Germinal center (tissue), 1 donor: ENCODE measurements around the gene RASSF4.

Experiments used
- DNase-seq: peaks from one replicate; pipeline ENCODE4 v3.0.0; 2012; ENCODE audit warnings: mixed read lengths, low spot score

RASSF4 gene

DNA sequence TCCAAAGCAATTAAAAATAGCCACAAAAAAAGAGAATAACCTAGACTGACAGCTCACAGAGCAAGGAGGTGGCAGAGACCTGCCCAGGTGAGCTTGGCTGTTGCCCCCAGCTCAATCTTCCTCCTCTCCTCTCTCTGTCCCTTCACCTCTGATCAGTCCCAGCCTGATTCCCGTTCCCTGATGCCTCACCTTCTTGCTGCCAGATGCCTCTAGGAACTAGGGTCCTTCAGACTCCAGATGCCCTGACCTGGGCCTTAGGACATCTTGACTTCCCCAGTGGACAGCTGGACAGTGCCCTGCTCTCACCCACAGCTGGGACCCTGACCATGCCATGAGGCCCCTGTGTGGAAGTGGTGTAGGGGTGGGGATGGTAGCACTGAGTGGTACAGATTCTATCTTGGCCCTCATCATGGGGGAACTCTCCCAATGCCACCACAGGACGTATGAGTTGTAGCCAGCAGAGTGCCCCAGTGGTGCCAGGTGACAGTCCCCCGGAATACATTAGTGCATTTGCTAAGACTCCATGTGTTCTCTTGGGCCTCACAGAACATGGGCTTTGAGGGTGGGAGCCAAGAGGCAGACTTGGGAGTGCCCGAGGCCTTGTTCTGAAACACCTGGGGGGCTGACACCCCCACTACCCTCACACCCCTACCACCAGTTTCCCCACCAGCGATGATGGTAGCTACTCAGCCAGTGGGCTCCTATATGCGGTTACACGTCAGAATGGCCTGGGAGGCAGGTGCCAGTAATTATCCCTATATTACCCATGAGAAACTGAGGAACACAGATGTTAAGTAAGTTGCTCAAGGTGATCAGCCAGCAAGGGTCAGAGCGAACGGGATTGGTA, 17.0 kb downstream of the RASSF4 start:
- no peak for DNase-seq

DNA sequence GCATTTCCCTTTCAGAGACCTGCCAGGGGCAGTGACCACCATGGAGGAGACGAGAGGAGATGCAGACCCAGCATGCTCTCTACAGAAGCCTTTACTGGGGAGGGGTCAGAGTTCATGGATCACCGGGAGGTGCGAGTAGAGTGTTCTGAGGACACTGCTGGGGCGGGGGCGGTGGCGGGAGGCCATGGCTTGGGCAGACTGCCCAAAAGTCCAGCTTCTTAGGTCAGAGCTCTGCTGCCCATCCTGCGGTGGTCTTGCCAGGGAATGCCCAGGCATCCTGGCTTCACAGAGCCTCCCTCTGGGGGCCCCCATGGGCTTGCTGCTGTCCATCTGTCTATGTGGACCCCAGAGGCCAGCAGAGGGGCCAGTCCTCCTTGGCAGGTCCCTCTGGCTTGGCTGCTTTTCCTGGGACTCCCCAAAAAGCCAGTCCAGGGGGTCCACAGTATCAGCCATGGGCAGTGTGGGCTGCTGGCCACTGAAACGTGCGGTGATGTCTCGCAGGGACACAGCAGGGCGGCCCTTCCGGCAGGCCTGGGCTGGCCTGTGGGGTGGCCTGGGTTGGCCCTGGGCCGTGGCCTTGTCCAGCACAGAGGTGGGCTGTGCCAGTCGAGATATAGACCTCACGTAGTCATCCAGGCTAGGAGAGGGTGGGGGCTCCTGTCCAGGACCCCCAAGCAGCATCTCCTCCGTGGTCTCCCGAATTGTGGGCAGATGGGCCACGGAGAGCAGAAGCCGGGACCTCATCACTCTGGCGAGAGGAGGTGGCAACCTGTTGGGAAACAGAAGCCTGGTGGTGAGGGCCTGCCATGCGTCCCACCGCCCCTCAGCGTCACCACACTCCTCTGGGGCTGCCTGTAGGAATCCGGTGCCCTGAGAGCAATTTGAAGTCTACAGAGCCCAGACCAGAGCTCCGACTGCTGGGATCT, 17.9 kb downstream of the RASSF4 start:
- no peak for DNase-seq

DNA sequence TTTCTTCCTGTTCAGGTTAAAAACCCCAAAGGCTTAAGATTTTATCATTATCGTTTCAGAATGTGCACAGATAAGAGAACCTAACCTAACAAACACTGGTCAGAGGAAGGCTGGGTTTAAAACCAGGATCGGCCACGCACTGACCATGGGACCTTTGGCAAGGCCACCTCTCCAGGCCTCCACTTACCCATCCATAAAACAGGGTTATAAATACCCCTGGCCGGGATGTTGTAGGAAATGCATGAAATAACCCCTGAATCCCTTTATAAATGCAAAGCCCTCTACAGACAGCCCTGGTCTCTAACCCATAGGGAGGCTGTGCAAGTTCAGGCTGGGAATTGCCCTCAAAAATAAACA, 18.6 kb downstream of the RASSF4 start:
- DNase-seq = no peak

DNA sequence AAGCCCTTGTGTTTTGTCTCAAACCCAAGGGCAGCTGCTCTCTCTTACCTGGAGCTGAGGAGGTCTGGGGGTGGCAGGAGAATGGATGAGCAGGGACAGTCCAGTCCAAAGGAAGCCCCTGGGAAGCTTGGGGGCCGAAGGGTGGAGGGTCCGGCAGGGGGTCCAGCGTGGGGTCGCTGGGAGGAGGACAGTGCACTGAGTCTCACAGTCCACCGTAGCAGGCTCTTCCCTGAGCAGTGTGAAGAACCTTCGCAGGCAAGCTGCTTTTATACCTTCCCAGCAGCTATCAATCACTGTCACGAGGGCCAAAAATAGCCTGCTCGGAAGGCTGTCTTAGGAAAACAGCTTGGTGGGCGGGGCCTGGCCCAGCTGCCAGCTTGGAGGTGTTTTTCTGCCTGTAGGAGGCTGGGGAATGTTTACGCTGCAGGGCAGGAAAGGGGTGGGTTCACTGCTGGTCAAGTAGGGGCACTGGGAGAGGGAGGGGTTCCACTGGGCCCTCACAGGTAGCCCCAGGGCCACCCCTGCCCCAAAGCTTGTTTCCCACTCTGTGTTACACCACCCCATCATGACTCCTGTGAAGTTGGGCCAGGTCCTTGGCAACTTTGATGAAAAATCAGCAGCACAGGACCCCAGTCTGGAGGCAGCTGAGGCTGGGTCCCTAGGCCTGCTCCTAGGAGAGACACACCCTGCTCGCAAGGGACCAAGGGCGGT, 19.1 kb downstream of the RASSF4 start, which contains the start of gene DEPP1:
Gene DEPP1, minus strand, starts transcription at position 240 of the 711 bp plus-strand sequence. CDS start 779 bp downstream, outside the sequence.
- DNase-seq = no peak

DNA sequence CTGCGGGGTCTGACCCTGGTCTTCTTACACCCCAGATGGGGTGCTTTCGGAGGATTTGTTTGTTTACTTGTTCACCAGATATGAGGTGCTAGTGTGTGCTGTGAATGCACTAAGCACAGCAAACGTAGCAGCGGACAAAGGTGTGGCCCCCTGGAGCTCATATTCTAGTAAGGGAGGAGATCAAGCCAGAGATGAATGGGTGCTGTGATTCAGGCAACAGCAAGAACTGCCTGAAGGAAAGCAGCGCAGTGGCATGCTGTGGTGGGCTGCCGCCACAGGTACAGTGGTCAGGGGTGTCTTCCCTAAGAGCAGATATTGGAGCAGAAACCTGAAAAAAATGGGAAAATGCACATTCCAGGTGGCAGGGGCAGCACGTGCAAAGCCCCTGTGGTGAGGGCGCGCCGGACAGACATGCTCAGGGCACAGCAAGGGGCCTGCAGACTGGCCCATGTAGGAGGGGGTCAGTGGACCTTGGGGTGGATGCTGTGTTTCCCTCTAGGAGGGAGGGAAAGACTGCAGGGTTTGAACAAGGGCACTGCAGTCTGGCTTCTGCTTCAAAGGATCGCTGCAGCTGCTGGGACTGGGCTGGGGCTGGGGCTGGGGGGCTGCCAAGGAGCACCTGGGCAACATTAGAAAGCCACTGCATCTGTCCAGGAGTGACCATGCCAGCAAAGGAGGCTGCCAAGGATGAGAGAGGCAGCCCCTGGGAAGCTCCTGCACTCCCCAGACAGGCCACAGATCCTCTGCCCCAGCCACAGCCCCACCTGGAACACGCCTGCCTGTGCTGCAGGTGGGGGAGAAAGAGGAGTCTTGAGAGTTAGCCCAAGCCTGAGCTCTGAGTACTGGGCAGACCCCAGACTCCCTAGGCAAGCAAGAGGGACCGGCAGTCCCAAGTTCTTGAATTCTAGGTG, 19.9 kb downstream of the RASSF4 start:
- no peak for DNase-seq

DNA sequence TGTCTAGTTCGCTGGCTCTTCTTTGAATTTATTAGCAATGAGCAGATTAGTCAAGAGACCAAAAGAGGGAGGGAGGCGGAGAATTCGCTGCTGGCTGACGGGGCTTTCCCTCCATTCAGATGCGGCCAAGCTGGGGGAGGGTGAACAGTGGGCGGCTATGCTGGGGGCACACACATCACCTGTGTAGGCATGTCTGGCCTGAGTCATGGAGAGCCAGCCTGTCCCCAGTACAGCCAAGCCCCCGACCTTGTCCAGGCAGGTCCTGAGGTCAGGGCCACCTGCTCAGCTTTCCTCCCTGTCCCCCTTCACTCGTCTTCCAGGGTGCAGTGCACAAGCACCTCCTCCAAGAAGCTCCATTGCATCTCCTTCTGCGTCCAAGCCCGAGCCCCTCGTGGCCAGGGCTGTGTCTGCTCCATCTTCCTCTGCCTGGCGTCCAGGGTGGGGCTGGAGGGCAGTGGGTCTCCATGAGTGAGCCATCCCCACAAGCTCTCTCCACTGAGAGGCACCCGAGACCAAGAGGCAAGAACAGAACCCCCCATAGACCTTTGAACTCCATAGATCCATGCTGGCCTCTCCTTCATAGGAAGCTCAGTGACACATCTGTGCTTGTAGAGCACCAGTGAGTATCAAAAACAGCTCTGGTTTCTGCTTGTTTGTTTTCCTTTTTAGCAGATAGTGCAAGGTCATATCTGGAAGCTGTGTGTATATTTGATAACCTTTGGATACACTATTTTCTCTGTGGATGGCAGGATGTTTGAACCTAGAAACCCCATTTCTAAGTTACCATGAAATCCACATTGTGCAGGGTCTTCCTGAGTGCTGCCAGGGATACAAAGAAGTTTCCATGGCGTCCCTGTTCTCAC, 20.9 kb downstream of the RASSF4 start:
- no peak for DNase-seq

DNA sequence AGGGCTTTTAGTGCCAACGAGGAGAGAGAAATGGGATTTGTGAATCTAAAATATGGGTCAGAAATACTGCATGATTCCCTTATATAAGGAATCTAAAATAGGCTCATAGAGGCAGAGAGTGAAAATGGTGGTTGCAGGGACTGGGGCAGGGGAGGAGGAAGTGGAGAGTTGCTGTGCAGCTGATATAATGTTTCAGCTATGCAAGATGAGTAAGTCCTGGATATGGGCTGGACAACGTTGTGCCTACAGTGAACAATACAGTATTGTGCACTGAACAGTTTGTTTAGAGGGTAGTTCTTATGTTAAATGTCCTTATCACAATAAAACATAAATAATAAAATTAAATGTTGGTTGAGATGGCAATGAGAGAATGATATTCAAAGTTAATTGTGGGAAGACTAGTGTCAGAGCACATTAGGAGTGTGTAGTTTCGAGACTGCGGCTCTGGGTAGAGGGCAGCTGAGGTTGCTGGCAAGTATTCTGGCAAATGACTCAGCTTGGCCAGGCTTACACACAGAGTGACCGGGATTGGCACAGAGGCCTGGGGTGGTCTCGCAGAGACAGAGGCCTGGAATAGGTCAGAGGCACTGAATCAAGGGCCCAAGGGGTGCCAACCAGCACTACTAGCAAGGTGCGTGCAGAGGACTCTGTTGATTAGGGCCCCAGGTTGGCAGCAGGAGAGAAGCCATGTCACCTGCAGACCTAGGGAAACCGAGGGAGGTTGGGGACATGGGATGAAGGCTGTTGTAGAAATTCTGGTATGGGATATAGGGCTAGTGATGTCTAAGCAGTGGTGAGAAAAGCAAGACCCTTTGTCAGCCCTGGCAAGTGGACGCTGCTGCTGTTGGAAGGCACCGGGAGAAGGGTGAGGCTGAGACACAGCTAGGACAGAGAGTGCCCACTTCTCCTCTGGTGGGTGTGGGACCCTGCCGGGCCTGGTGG, 21.8 kb downstream of the RASSF4 start:
- DNase-seq = no peak

DNA sequence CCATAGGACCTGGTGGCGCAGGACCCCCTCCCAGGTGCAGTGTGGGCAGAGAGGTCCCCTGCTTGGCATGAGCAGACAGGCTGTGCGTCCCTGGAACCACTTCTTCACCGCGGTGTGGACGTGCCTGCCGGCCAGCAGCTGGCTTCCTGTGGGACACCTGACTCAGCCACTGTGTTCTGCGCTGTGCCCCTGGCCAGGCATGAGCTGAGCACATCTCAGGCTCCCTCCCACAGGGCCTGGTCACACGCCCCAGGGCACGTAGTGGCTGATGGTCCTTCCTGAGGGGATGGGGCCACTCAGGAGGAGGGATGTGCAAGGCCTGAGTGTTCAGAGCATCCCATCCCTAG, 22.5 kb downstream of the RASSF4 start:
- no peak for DNase-seq

DNA sequence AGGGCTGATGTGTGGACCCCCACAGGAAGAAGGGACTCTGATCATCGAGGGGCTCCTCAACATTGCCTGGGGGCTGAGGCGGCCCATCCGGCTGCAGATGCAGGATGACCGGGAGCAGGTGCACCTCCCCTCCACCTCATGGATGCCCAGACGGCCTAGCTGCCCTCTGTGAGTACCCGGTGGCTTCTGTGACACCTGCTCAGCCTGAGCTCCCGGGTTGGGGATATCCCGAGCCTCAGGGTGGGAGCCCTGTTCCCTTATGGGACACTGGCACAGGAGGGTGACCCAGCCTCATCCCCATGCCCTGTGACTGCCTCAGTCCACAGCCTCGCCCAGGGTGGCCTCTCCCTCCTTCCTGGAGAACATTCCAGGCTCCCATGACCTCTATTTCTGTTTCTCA, 22.9 kb downstream of the RASSF4 start:
- no peak for DNase-seq

DNA sequence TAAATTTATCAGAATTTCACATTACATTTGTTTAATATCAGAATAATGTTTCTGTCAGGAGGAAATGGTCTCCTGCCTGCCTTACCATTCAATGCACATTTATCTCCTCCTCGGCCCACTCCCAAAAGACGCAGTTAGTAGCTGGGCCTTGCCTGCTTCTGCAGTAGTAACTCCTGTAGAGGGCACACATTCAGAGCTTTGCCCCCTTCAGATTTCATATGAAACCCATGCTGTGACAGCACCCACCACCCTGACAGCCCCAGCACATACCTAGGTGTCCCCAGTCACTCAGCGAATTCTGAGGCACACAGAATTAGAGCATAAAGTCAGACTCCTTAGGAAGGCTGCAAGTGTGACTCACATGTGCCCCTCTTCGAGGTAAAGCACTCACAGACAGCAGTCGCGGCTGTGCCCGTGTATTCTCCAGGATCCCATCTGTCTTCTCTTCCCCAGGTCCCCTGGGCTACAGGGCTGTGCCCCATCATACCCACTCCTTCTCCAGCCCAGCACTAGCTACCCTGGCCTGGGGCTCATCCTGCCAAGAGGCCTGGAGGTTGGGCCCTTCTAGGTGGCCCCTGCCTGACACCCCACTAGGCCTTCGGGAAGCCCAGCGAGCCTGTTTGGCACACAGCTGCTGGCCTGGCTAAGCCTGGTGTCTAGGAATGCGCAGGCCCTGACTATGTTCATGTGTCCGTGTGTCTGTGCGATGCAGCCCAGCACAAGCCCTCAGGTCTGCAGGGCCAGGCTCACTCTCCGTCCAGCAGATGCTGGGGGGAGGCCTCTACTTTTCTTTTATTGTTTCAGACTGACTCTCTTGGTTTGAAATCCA, 23.7 kb downstream of the RASSF4 start:
- no peak for DNase-seq

DNA sequence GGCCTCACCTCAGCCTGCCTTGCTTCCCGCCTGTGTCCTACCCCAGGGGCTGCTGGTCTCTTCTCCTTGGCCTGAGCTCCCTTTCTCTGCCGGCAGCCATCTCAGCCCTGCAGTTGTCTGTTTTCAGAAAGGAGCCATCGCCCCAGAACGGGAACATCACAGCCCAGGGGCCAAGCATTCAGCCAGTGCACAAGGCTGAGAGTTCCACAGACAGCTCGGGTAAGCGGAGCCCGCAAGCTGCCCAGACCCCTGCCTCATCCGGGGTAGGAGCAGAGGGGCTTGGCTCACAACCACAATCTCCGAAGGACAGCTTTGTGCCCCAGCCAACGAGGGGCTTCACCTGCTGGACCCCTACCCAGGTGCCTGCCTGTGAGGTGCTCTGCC, 24.3 kb downstream of the RASSF4 start:
- no peak for DNase-seq

DNA sequence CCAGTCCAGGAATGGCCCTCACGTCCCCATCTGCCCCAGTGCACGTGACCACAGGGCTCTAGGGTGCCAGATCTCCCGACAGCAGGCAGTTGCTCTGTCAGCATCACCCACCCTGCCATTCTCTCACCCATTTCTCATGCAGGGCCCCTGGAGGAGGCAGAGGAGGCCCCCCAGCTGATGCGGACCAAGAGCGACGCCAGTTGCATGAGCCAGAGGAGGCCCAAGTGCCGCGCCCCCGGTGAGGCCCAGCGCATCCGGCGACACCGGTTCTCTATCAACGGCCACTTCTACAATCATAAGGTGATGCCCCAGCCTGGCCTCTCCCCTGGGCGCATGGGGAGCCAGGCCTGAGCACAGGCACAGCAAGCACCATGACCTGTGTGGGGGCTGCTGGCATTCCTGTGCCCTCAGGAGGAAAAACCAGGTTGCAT, 25.1 kb downstream of the RASSF4 start:
- DNase-seq = no peak

DNA sequence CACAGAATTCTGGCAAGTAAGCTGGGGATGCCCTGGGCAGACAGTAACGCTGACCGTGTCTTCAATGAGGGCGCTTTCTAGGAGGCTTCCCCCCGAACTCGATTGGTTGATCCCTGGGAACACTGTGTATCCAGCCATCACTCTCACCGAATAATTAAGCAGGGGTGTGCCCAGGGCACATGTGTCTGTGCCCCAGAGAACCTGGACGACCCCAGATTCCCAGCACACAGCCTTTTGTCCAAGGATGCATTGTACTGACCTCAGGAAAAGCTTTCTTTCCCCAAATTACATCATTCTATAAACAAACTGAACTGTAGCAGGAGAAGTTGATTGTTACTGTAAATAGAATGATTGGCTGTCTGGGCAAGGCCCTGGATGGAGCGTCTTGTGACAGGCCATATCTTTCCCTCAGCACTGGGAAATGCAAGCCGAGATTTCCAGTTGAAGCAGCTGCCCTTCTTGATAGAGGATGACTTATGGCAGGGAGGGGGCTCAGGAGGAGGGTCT, 25.6 kb downstream of the RASSF4 start:
- DNase-seq = no peak

DNA sequence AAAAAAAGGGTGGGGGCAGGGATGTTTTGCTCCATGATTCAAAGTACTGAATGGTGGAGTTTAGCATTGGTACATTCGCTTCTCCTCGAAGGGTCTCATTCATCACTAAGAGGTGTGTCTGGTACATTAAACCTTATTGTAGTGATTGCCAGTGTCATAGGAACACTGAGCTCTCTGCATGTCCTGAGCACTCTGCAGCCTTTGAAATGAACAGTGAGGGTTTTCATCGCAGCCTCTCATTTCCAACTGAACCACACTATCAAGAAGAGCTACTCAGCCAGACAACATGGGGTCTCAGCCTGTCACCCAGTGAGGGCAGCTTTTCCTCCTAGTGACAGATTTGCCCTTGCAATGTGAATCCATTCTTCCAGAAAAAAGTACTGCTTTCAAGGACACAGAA, 26.6 kb downstream of the RASSF4 start:
- no peak for DNase-seq

DNA sequence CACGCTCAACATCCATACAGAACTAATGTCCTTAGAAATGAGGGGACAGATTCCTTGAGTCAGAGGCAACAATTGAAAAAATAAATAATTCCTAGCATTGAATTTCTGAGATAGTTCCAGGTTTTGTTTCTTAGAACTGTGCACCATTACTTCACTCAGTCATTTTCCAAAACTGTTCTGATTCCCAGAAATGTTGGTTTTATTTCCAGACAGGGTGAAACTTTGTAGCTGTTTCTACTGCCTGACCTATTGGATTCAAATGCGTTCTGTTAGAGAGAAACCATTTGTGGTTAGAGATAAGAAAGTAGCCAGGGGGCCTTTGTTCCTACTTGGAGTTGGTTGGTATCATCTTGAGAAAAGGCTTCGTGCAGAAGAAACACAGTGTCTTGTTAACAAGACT, 27.1 kb downstream of the RASSF4 start:
- DNase-seq = no peak

DNA sequence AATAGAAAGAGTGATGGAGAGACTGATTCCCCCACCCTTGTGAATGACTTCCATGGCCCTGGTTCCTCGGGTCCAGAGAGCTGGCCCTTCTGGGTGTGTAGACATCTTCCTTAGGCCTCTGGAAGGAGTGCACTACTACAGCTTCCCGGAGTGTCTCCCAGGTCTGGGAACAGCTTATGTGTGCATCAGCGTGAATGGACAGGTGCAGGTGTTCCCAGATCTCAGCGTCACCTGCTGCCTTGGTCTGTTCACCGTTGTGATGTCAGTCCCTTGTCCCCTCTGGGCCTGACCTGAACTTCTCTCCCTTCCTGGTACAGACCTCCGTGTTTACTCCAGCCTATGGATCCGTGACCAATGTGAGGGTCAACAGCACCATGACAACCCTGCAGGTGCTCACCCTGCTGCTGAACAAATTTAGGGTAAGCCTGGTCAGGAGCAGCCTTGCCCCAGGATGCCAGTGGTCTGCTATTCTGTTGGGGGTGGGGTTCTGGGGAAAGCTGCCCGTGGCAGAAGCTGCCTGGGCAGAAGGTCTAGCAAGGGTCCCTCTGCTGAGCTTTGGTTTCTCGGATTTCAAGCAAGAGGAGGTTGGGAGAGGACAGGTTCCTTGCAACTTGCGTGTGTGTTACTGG, 29.5 kb downstream of the RASSF4 start:
- no peak for DNase-seq

DNA sequence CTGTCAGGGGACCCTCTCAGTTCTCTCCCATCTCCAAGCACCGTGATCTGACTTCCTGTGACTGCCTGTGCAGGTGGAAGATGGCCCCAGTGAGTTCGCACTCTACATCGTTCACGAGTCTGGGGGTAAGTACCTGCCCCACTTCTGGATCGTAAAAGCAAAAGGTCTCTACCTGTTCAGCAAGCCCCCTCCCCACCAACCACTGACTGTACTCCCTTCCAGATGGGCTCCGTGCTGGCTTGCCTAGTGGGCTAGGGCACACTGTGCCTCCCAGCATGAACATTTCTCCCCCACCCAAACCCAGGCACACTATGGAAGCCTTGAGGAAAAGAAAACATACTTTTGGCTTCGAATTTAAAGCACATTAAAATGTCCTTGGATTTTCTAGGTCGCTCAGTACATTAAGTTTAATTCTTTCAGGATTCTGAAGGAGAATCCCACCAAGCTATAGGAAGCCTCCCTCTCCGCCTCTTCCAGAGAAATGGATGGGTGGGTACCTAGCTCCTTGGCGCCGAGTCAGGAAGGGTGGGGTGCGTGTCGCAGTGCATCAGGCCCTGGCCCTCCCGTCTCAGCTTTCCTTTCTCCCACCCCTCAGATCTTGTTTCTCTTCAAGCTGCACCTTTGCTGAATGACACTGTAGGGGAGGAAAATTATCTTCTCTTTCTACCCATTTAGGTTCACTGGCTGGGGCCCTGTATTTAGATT, 30.1 kb downstream of the RASSF4 start:
- DNase-seq = no peak
